ENCODE measurements around the gene UBASH3B.
"Not testable (repeated sequence)": the region's sequence is repeated elsewhere in the genome, so short reads cannot be mapped to it uniquely, and the experiment has no call there.

The UBASH3B gene, protein sequence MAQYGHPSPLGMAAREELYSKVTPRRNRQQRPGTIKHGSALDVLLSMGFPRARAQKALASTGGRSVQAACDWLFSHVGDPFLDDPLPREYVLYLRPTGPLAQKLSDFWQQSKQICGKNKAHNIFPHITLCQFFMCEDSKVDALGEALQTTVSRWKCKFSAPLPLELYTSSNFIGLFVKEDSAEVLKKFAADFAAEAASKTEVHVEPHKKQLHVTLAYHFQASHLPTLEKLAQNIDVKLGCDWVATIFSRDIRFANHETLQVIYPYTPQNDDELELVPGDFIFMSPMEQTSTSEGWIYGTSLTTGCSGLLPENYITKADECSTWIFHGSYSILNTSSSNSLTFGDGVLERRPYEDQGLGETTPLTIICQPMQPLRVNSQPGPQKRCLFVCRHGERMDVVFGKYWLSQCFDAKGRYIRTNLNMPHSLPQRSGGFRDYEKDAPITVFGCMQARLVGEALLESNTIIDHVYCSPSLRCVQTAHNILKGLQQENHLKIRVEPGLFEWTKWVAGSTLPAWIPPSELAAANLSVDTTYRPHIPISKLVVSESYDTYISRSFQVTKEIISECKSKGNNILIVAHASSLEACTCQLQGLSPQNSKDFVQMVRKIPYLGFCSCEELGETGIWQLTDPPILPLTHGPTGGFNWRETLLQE

DNA sequence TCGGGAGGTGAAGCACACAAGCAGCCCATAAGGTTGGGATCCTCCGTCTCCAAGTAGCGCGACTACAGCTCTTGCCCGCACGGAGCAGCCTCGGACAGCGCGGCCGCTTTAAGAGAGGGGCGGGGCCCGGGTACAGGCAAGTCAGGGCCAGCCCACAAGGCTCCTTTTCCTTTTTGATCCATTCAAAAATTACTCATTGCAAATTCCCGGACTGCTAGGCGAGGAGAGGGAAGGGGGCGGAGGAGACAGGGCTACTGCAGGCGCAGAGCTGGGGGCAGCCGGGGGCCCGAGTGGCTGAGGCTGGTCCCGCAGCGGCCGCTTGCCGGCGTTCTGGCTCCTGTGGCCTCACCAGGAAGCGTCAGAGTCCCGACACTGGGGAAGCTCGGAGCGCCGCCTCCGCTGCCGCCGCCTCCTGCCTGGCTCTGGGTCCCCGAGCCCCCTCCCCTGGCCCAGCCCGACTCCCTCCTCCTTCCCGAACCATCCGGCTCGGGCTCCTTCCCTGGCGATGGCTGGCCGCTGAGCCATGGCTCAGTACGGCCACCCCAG is at the start of gene UBASH3B:
Gene UBASH3B, plus strand, starts transcription at position 196 of the 546 bp plus-strand sequence. Its CDS starts 328 bp downstream, at position 524.
- peak; percentile 62 for DNase-seq (ENCODE audit: low spot score)

DNA sequence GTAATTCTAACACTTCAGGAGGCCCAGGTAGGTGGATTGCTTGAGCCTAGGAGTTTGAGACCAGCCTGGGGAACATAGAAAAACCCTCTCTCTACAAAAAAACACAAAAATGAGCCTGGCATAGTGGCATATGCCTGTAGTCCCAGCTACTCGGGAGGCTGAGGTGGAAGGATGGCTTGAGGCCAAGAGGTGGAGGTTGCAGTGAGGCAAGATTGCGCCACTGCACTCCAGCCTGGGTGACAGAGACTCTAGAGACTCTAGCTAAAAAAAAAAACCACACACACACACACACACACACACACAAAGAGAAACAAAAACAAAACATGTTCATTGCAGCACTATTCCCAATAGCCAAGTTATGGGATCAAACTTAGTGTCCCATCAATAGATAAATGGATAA is 48.4 kb upstream of the UBASH3B start:
- not testable (repeated sequence) for DNase-seq (ENCODE audit: low spot score)

DNA sequence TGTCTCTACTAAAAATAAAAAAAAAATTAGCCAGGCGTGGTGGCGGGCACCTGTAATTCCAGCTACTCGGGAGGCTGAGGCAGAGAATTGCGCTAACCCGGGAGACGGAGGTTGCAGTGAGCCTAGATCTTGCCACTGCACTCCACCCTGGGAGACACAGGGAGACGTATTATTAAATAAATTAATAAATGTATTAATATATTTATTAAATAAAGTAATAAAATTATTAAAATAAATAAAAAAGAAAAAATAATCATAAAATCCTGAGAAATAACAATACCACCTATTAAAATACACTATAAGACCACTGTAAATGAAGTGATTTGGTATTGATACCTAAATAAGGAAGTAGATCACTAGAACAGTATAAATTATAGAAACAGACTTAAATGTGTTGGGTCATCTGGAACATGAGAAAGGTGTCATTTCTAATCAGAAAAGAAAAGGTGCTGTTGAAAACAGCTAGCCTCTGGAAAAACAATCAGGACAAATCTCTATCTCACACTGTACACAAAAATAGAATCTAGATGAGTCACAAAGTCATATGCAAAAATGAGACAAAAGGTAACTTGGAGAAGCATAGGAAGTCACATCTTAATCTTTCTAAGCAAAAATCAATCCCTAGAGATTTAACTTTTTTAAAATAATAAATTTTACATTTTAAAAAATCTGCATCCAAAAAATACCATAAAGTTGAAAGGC is 43.2 kb upstream of the UBASH3B start:
- DNase-seq (ENCODE audit: low spot score): no peak

DNA sequence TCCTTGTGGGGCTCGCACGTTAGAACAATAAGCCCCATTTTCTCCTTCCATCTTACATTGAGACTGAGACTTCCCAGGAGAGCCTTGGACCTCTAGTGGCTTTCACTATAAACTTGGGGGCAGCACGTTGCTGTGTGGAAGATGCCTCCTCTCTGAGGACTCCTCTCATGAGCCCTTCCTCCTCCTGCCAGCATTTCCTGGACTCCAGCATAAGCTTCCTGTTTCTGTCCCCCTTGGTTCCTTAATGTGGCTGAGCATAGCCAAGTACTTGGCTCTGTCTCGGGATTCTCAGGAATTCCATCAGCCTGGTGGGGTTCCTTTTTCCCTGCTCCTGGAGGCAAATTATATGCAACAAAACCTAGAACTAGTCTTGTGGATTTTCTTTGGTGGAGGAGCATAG is 38.8 kb upstream of the UBASH3B start:
- no peak for DNase-seq (ENCODE audit: low spot score)

DNA sequence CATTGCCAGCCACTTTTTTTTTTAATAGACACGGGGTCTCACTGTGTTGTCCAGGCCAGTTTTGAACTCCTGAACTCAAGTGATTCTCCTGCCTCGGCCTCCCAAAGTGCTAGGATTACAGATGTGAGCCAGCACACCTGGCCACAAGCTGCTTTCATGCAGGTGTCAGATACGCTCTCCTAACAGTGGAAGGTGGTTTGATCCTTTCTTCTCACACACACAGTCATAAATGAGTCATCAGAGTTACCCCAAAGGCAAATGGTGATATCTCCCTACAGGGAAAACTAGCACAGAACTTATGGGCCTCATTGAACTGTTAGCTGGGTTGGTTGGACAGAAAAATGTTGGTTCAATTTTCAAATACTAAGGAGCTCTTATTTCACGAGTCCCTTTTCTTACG is 38.2 kb upstream of the UBASH3B start:
- DNase-seq (ENCODE audit: low spot score): no peak

DNA sequence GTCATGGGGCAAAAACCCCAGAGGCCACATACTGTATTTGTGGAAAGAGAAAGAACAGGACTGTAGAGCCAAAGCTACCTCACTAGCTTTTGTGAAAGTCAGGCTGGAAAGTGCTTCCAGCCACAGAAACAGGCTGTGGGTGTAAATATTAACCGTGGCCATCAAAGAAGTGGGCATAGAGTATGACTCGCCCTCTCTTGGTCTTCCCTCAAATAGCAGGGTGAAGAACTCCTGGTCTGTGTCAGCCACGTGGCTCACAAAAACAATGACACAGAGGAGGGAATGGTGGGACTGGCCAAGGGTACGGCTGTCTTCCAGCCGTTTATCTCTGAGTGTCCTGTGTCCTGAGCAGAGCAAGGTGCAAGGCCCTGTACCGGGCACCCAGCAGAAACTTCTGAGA is 37.6 kb upstream of the UBASH3B start:
- no peak for DNase-seq (ENCODE audit: low spot score)

DNA sequence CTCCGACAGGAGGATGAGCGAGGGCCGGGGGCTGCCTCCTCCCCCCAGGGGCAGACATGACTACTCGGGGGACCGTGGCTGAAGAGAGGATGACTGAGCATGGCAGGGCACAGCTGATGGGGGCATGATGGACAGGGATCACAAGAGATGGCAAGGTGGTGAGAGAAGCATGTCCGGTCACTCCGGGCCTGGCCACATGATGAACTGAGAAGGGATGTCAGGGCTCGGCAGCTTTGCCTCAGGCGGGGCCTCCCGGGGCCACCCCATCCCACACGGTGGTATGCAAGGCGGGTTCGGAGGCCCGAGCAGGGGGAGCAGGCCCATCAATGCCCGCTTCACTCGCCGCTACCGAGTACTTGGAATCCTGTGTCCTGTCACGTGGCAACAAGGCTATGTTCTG is 36.6 kb upstream of the UBASH3B start:
- no peak for DNase-seq (ENCODE audit: low spot score)

DNA sequence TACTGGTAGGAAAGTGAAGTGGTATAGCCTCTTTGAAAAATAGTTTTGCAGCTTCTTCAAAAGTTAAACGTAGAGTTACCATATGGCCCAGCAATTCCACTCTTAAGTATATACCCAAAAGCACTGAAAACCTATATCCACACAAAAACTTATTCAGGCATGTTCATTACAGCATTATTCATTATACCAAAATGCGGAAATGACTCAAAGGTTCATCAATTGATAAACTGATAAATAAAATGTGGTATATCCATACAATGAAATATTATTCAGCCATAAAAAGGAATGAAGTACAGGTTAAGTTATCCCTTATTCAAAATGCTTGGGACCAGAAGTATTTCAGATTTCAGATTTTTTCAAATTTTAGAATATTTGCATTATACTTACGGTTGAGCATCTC is 35.8 kb upstream of the UBASH3B start:
- no peak for DNase-seq (ENCODE audit: low spot score)

DNA sequence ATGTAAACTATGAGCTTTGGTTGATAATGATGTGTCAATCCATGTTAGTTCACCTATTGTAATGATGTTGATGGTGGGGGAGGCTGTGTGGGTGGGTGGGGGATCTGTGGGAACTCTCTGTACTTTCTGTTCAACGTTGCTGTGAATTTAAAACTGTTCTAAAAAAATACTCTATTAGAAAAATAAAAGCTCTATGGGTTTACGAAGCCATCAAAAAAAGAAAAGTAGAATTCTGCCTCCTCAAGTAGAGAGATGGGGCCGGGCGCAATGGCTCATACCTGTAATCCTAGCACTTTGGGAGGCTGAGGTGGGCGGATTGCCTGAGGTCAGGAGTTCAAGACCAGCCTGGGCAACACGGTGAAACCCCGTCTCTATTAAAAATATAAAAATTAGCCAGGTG is 30.0 kb upstream of the UBASH3B start:
- DNase-seq (ENCODE audit: low spot score): not testable (repeated sequence)

DNA sequence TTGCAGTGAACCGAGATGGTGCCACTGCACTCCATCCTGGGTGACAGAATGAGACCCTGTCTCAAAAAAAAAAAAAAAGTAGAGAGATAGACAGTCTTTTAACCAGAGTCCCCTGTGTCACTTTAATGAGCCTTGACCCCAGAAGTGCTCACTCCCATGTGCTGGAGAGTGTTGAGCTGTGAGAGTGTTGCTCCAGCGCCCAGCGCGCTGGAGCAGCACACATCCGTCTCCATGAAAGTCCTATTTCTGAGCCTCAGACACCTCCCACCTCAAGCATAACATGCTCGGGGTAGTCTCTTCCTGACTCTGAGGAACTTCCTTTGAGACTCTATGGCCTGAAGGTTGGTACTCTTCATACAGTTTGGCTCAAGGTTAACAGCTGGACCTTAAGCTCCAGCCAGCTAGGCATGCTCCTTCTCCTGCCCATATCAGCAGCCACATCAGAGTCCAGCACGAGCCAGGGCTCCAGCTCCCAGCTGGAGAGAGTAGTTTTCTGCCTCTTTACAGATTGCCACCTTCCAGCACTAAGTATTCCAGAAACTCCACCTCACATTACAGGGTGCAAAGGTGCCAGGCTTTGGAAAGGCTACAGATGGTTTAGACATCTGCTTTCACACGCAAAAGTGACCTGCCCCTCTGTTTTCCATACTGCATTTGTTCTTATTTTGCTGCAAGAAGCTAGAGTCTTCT is 29.4 kb upstream of the UBASH3B start:
- DNase-seq (ENCODE audit: low spot score): no peak

DNA sequence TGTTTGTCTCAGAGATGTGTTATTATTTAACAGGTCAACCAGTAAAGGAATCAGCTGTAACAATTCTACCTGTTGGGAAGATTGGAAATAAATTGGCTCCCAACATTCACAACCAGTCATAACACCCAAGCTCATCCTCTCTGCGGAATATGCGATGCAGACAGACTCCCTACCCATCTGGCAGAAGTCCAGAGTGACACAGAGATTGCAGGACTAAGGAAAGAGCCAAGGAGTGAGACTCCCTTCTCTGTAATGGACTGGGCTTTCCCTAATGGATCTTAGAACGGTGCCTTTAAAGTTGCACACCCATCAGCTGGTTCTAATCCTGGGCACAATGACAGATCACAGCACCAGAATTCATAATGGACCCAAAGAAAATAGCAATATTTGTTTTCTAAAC is 27.8 kb upstream of the UBASH3B start:
- no peak for DNase-seq (ENCODE audit: low spot score)

DNA sequence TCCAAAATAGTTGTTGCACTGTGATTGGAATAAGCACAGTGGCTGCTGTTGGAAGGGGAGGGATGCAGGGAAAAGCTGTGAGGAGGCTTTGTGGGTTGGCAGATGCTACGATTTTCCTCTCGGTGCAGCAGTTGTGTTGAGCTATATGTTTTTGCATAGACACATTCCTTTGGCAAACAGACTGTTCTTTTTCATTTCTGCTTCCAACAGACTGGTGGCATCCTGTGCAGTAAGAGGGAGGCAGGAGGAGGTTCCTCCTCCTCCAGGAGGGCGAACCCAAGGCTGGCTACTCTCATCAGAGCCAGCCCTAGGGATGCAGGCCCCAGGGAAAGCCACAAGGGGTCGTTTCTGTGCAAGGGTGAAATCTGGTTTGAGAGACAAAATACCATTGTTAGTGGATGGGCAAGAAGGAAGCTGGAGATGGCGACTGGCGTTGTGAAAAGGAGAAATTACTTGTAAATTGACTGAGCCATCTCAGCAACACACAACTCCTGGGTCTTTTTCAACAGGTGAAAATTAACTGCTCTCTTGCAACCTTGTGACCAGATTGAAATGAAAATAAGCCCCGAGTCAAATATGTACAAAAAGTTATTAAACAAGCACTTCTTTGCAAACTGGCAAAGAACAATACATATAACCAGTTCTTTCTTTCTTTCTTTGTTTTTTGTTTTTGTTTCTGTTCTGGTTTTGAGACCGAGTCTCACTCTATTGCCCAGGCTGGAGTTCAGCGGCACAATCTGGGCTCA is 26.5 kb upstream of the UBASH3B start:
- DNase-seq (ENCODE audit: low spot score): peak; percentile 90

DNA sequence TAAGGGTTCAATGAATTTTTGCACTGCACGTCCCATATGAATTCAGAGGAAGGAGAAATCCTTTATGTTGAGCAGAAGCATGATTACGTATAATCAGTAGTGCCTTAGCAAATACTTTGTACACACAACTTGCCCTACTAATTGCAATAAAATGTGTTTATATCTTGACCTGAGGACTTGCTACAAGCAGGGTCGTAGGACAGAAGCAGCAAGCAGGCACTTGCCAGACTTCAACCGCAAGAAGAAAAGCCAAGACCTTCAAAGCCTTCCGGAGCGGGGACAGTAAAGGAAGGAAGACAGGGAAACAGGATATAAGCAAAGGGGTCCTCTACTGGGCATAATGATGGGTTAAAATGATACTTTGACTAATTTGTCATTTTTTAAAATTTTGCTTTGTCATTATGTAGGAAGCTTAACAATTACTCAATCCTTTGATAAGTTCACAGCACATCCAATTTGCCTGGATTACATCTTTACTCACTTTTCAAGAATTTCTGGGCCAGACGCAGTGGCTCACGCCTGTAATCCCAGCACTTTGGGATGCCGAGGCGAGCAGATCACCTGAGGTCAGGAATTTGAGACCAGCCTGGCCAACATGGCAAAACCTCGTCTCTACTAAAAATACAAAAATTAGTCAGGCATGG is 23.2 kb upstream of the UBASH3B start:
- DNase-seq (ENCODE audit: low spot score): no peak

DNA sequence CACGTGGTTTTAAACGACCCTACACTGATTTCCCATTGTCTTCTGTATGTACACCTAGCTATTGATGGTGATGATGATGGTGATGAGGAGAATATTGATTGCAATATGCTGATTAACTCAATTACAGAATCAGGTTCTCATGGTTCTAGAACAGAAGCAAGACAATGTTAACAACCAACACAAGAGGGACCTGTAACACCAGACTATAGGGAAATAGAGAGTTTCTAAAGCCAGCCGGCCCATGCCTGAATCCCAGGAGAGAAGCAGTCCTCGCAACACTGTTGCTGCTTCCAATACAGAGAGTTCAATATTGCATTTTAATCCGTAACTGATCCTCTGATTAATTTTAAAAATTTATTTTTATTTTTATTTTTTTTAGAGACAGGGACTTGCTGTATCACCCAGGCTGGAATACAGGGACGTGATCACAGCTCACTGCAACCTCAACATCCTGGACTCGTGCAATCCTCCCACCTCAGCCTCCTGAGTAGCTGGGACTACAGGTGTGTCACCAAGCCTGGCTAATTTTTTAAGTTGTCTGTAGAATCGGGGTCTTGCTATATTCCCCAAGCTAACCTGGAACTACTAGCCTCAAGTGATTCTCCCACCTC is 22.2 kb upstream of the UBASH3B start:
- peak; percentile 68 for DNase-seq (ENCODE audit: low spot score)

DNA sequence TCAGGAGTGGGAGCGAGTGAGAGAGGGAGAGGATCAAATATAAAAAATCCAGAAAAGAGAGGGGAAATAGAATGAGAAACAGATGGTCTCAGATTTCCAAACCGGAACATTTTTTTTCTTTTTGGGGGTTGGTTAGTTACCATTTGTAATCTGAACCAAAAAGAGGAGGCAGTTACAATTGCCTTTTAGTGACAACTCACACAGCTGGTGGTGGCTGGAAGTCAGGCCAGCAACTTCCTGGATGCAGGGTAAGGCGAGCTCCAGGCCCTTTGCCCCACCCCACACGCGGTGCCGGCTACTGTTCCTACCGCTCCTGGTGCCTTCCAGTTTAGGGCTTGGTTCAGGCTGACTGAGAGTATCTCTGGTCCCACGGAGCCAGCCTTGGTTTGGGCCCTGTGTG is 21.0 kb upstream of the UBASH3B start:
- no peak for DNase-seq (ENCODE audit: low spot score)

DNA sequence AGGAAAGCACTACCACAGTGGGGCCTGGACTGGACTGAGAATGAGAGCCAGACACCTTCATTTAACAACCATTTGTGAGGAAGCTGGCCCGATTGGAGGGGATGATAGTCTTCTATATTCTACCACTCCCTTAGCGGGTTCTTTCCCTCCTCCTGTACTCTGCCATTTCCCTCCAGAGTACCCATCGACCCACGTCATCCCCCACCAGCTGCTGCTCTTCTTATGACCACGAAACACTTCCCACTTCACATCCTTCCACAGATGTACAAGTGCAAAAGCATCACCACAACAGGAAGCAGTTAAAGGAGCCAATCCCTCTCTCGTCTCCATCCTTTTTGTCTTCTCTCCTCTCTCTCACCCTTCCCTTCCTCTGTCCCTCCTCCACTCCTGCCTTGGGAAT is 18.0 kb upstream of the UBASH3B start:
- DNase-seq (ENCODE audit: low spot score): no peak

DNA sequence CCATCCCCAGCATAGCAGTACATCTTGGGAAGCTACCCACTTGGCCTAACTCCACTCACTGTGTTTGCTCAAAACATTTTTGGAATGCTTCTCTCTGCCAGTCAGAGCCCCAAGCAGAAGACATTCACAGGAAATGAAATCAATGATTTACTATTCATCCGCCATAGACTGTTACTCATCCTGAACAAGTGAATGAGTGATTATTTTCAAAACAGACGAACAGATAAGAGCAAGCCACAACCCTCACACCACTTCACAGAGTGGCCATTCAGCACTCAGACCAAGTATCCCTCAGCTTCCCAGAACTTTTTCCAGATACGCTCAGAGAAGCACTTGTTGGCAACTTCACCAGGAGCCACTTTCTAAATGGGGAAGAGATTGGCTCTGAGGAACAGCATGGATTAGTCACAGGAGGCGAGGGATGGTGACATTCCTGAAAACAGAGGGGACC is 13.0 kb upstream of the UBASH3B start:
- DNase-seq (ENCODE audit: low spot score): no peak

DNA sequence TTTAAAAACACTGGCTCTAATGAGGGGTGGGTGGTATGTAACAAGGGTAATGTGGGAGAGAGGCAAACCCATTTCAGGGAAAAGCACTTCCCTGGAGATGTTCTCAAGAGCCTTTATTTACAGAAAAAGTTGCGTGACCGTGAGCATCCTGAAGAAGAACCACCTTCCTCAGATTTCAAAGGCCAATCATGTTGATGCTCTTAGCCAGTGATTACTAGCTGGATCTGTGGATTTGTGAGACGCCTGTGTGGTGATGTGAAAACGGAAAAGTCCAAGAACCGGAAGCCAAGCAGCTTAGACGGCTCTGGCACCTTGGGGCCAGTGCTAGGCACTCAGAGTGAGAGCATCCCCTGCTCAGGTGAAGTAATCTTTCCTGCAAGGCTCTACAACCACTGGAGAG is 12.6 kb upstream of the UBASH3B start:
- no peak for DNase-seq (ENCODE audit: low spot score)

DNA sequence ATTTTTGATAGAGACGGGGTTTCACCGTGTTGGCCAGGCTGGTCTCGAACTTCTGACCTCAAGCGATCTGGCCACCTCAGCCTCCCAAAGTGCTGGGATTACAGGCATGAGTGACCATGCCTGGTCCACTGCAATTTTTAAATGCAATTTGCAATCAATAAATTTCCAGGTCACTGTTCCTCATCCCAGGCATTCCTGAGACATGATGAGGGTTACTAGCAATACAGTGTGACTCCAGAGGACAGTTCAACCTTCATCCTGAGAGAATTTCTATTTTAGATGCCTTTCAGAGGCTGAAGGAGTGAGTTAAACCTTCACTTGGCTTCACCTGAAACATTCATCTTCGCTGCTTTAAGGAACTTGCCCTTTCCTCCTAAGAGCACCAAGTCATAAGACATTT is 9.7 kb upstream of the UBASH3B start:
- DNase-seq (ENCODE audit: low spot score): no peak

All from pons (tissue), 1 donor.